HG03196 (cell line): ENCODE results near the gene SLC25A47.
"Not testable (repeated sequence)": the region's sequence is repeated elsewhere in the genome, so short reads cannot be mapped to it uniquely, and the experiment has no call there.

Source experiments
- ATAC-seq: cut with Tn5 transposase; IDR thresholded peaks from one replicate; pipeline ENCODE4 v1.9.1; 2021; ENCODE audit not compliant: unreplicated experiment

SLC25A47 gene

GRCh38 chr14:100304825-100305323 lies 18.3 kb upstream of the SLC25A47 start:
- no peak for ATAC-seq

DNA sequence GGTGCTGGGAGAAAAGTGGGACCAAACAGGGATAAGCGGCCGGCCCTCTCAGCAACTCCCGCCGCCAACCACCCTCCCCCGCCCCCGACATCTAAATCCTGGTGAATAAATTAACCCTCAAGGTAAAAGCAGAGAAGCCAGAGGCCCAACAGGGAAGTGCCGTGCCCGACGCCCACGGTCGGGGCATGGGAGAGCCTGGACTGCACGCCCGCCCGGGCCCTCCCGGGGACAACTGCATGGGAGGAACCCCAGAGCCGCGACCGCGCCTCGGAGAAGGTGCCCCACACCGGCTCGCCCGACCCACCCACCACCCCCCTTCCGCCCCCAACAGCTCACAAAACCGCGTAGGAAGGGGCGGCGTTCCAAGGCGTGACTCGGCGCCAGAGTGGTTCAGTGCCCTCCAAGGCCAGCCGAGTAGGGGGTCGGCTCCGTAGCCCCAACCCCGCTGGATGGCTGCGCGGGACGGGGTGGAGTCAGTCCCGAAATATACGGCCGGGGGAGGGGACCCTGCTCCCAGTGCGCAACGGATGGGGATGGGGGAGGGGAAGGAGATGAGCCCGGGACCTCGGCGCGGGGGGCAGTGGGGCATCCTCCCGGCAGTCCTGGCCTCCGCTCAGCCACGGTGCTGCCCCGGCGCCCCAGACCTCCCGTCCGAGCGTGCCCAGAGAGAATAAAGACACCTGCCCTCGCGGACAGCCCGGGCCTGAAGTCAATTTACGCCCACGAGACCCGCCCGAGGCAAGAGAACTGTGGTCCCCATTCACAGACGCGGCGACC lies 17.6 kb upstream of the SLC25A47 start:
- ATAC-seq: no peak

GRCh38 chr14:100306101-100306997 lies 16.8 kb upstream of the SLC25A47 start, which contains the start of gene SLC25A29:
Gene SLC25A29 (minus strand): TSS chr14:100306444. CDS start chr14:100306232, 212 bp downstream.
- peak; percentile 79 for ATAC-seq

- ATAC-seq: peak; percentile 18
These were observed 16.0 kb upstream of the SLC25A47 start for GRCh38 chr14:100306998-100307765.

DNA sequence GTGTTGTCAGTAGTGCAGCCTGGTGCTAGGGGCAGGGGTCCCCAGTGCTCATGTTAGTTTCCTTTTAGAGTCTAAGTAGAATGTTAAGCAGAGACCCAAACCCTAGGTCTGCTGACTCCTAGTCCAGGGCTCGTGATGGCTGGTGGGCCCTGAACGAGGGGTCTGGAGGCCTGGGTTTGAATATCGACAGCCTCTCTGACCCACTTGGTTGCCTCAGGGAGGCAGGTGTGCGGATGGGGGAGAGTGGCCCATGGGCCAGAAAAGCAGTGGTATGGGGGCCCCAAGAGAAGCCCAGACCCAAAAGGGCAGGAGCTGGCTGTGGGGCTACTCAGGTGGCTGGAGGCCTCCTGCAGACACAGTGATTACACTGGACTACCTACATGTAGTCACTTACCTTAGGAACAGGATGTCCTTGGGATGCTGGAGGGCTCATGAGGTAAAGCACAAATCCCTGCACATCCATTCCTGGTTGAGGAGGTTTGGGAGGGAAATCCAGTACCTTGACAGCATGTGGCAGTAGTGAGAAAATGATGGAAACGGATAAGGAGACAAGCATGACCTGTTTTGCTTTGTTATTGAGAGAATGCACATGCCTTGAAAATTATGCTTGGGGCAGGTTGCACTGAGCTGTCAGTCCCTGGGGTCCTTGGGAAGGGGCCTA lies 15.2 kb upstream of the SLC25A47 start:
- no peak for ATAC-seq

DNA sequence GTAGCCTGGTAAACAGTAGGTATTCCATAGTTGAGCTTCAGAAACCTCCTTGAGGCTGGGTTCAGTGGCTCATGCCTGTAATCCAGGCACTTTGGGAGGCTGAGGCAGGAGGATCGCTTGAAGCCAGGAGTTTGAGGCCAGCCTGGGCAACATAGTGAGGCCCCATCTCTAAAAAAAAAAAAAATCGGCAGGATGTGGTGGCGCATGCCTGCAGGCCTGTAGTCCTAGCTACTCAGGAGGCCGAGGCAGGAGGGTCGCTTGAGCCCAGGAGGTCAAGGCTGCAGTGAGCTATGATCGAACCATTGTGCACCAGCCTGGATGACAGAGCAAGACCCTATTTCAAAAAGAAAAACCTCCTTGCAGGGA lies 14.7 kb upstream of the SLC25A47 start:
- not testable (repeated sequence) for ATAC-seq

DNA sequence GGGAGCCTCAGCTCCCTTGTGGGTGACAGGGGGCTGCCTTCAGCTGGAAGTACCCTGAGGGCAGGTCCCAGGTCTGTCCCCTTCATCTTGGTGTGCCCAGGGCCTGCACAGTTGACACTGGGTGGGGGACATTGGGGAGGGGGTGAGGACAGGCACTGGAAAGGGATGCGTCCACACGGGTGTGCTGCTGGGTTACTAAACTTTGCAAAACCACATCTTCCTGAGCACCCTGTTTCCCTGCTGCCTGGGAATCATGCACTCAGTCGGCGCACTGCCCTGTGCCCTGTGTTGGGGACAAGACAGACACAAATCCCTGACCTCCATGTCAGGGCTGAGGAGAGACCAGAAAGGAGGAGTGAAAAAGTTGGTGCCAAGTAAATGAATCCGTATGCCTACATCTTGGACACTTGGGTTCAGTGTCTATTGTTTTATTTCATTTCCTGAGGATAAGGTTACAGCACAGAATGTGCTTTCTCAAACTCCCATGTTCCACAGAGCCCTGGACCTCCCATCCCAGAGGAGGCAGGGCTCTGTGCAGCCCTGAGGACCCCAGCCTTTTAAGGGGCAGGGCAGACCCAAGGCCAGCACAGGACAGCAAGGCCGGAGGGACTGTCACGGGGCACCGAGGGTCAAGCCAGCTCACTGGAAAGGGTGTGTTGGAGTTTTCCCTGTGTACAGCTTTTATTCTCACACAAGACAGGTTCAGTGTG lies 14.0 kb upstream of the SLC25A47 start:
- no peak for ATAC-seq

- ATAC-seq: not testable (repeated sequence)
These were observed 10.8 kb upstream of the SLC25A47 start for GRCh38 chr14:100312110-100312876.

GRCh38 chr14:100312877-100313400 lies 10.2 kb upstream of the SLC25A47 start:
- ATAC-seq: no peak

DNA sequence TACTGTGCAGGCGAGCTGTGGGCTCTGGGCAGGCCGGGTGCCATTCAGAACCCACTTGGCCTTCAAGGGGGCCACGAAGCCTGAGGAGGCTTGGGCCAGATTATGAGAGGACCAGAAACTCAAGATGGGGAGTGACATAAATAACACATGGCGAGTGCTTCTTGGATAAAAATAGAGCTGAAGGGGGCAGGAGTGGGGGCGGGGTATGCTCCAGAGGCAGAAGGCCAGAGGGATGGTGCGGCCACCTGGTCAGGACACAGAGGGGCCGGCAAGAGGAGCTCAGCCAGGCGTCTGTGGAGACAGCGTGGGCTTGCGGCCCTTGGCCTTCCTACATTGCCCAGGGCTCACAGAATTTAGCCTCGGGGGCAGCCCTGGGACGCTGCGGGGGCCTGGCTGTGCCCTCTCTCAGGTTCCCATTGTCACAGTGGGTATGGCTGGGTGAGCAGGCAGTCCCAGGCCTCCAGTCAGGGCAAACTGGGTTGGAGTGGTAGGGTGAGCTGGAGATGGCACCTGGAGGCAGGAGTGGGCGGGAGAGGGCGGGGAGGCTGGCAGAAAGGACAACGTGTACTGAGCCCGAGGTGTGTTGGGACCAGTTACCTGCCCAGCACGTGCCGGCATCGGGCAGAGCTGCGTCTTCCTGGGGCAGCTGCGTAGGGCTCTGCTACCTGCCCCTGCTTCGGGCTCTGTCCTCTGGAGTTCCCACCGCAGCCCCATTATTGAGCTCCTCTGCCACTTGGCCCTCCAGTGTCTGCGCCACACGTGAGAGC lies 9.5 kb upstream of the SLC25A47 start:
- ATAC-seq: no peak

DNA sequence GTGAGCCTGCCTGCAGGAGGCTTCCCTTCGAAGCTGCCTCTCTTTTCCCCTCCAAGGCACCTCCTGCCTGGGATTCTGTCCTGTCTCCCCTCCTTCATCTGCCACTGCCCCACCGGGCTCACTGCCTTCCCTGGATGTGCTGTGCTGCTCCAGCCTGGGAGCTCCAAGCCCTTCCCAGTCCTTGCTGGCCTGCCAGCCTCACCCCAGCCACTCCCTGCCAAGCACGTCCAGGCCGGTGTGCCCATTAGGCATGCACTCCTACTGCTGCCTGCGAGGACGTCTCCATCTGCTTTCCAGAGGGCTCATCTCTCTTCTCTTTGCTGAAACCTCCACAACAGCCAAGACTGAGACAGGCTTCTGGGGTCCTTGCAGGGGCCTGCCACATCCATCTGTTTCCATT lies 8.4 kb upstream of the SLC25A47 start:
- ATAC-seq: no peak

DNA sequence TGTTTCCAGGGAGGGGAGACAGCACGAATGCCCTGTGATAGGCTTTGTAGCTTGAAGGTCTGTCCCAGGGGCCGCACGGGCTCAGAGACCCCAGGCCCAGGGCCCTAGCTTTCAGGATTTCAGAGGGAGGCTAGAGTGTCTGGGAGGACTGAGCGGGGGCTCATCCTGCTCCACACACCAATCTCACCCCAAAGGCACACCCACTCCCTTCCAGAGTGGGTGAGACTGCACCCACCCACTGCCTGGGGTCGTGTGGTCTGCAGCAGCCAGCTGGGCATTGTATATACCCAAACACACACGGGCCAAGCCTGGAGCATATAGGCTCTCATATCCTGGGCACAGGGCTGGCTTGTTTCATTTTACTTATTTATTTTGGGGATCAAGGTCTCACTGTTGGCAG lies 5.8 kb upstream of the SLC25A47 start:
- no peak for ATAC-seq

- ATAC-seq: peak; percentile 59
These were observed 5.0 kb upstream of the SLC25A47 start for GRCh38 chr14:100317912-100318808.

- no peak for ATAC-seq
These were observed 2.8 kb upstream of the SLC25A47 start for GRCh38 chr14:100320157-100320856.

DNA sequence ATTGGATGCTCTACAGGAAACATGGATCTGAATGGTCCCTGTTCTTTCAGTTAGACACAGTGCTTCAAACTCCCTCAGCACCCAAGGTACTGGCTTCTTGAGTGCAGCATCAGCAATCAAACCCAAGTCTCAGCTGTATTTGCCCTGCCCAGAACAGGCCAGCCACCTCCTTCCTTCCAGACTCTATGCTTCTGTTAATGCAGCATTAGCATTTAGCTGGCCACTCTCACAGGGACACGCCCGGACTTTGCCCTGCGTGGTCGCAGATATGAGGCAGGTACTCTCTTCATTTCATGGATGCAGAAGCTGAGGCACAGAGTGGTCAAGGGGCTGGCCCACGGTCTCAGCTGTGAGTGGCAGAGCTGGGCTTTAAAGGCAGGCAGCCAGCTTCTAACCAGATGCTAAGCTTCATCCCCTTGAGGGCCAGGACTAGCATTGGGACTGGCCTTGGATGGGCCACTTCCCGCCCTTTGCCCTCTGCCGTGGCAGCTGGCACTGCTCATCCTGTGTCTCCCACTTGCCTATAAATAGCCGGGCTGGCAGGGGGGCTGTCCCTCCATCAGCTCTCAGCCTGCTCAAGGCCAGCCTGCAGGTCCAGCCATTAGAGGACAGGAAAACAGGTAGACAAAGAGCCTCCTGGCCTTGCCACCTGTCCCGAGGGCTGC lies 1.5 kb upstream of the SLC25A47 start:
- ATAC-seq: no peak
